ENCODE results near the gene SYCP3. TPM values are rescaled to one million over a fixed set of nuclear protein-coding genes. Genes with fewer than 3 reads are reported as not detected.

SYCP3 gene
- total RNA-seq, 1 donor from 2014 or later, result not detected

GRCh38 chr12:101680240-101680639 is 59.0 kb downstream of the SYCP3 start:
- Mint-ChIP-seq H3K27ac (ENCODE audit: unreplicated experiment) (no peak overlapping the region), H3K36me3 (ENCODE audit: low read depth) (no peaks in the 10 kb centered on the region), H3K27me3 (ENCODE audit: low read depth) (no peaks in the 10 kb centered on the region), H3K4me1 (peaks cover 6% of the 10 kb centered on the region), H3K9me3 (no peaks in the 10 kb centered on the region), H3K4me3 (no peak overlapping the region)
- TF ChIP-seq CTCF (conservative IDR thresholded peaks at IDR 0.05), result no peak
- no peak for DNase-seq (ENCODE audit: low read depth, low spot score)

Other genes starting within 250 kb of the SYCP3 start
- 0.20 TPM in 1 of 2 replicates, not detected in the other for gene MYBPC1, start 144.5 kb downstream of the SYCP3 start, total RNA-seq
- 20.7 and 22.7 TPM in 2 replicates for gene CHPT1, start 41.8 kb downstream of the SYCP3 start, total RNA-seq
- gene GNPTAB, start 91.5 kb upstream of the SYCP3 start, total RNA-seq, result 11.0 and 13.6 TPM in 2 replicates
- 3.4 and 4.7 TPM in 2 replicates for gene DRAM1, start 138.1 kb upstream of the SYCP3 start, total RNA-seq

All from neural crest cell (in vitro differentiated cells).